ENCODE data around the gene TRIM14.

TRIM14 gene

GRCh38 chr9:98101416-98101815 lies 17.6 kb downstream of the TRIM14 start:
- no peak for ATAC-seq
- TF ChIP-seq TSHZ2 (CRISPR knock-in tag; IDR thresholded peaks at IDR 0.05) (no peak), POU6F1 (CRISPR knock-in tag; IDR thresholded peaks at IDR 0.05; ENCODE audit: borderline replicate concordance, low read depth) (no peak), RARB (CRISPR knock-in tag; IDR thresholded peaks at IDR 0.05) (no peak), ZNF8 (CRISPR knock-in tag; IDR thresholded peaks at IDR 0.05) (no peak), ESRRG (CRISPR knock-in tag; IDR thresholded peaks at IDR 0.05) (no peak), CREB5 (CRISPR knock-in tag; IDR thresholded peaks at IDR 0.05; ENCODE audit: low read depth) (no peak), SNAI2 (CRISPR knock-in tag; IDR thresholded peaks at IDR 0.05) (no peak)

- ATAC-seq, result no peak
- TF ChIP-seq ISL1 (CRISPR knock-in tag; IDR thresholded peaks at IDR 0.05), result no peak
- no peak for TF ChIP-seq TCF4 (CRISPR knock-in tag; IDR thresholded peaks at IDR 0.05; ENCODE audit: borderline replicate concordance)
- TF ChIP-seq PPARA (CRISPR knock-in tag; IDR thresholded peaks at IDR 0.05; ENCODE audit: borderline replicate concordance), result no peak
- TF ChIP-seq POU6F1 (CRISPR knock-in tag; IDR thresholded peaks at IDR 0.05; ENCODE audit: borderline replicate concordance, low read depth), result no peak
- no peak for TF ChIP-seq CSDC2 (CRISPR knock-in tag; IDR thresholded peaks at IDR 0.05)
- TF ChIP-seq CSRNP3 (CRISPR knock-in tag; IDR thresholded peaks at IDR 0.05), result no peak
- no peak for TF ChIP-seq ZNF8 (CRISPR knock-in tag; IDR thresholded peaks at IDR 0.05)
- TF ChIP-seq OSR1 (CRISPR knock-in tag; IDR thresholded peaks at IDR 0.05), result no peak
- TF ChIP-seq ZFP30 (CRISPR knock-in tag; IDR thresholded peaks at IDR 0.05), result no peak
- no peak for TF ChIP-seq PATZ1 (CRISPR knock-in tag; IDR thresholded peaks at IDR 0.05; ENCODE audit: borderline replicate concordance)
- no peak for TF ChIP-seq GLIS3 (CRISPR knock-in tag; IDR thresholded peaks at IDR 0.05)
- TF ChIP-seq TOX (CRISPR knock-in tag; IDR thresholded peaks at IDR 0.05; ENCODE audit: borderline replicate concordance), result no peak
- no peak for TF ChIP-seq ZNF70 (CRISPR knock-in tag; IDR thresholded peaks at IDR 0.05)
- no peak for TF ChIP-seq ZNF565 (CRISPR knock-in tag; conservative IDR thresholded peaks at IDR 0.05; ENCODE audit: low read depth)
- TF ChIP-seq SNAI2 (CRISPR knock-in tag; IDR thresholded peaks at IDR 0.05), result no peak
- no peak for TF ChIP-seq TSHZ2 (CRISPR knock-in tag; IDR thresholded peaks at IDR 0.05)
- no peak for TF ChIP-seq CREB5 (CRISPR knock-in tag; IDR thresholded peaks at IDR 0.05; ENCODE audit: low read depth)
These were observed 18.6 kb downstream of the TRIM14 start for GRCh38 chr9:98100456-98100855.
